Natural killer cell (primary cell): ENCODE data around the gene TBC1D17. TPM values are rescaled to one million over a fixed set of nuclear protein-coding genes. Genes with fewer than 3 reads are reported as not detected.

Experiments
- ATAC-seq, 3 donors: fragments of 150-1000 bp in 2 of 3; fragments of 200-7000 bp in 1 of 3; cut with Tn5 transposase; 1 replicate in 1 of 3; 2 replicates in 2 of 3; pipeline ENCODE4 v1.10.0; 2021; ENCODE audit warnings: mild to moderate bottlenecking in 2 of 3, moderate library complexity in 2 of 3
- DNase-seq, 2 donors: peaks; one replicate each; pipeline versions ENCODE4 v3.0.0 to v3.0.0-alpha.2; 2013 to 2021; ENCODE audit warnings: mixed read lengths in 1 of 2
- H3K27ac ChIP-seq: one replicate; pipeline ENCODE4 v1.5.1; 2013; ENCODE audit warnings: mild to moderate bottlenecking, low read length
- H3K27me3 ChIP-seq: one replicate; pipeline ENCODE4 v1.6.1; 2013; ENCODE audit warnings: low read length; ENCODE audit not compliant: control insufficient read depth, insufficient read depth
- H3K36me3 ChIP-seq: one replicate; pipeline ENCODE4 v1.6.1; 2013; ENCODE audit warnings: low read length; ENCODE audit not compliant: control insufficient read depth, insufficient read depth
- H3K4me1 ChIP-seq: one replicate; pipeline ENCODE4 v1.6.1; 2013; ENCODE audit warnings: low read length; ENCODE audit not compliant: control insufficient read depth, insufficient read depth
- H3K4me3 ChIP-seq: one replicate; pipeline ENCODE4 v1.5.1; 2013; ENCODE audit warnings: low read length
- H3K9me3 ChIP-seq: one replicate; pipeline ENCODE4 v1.6.1; 2013; ENCODE audit warnings: low read length; ENCODE audit not compliant: control insufficient read depth, insufficient read depth
- H3K27ac Mint-ChIP-seq, 2 donors: one replicate each; pipeline ENCODE4 v1.8.0; 2022; ENCODE audit warnings: mild to moderate bottlenecking in 2 of 2, mixed read lengths in 2 of 2, moderate library complexity in 1 of 2
- H3K27me3 Mint-ChIP-seq, 2 donors: one replicate each; pipeline ENCODE4 v1.8.0; 2022; ENCODE audit warnings: low read depth in 2 of 2, mixed read lengths in 2 of 2
- H3K36me3 Mint-ChIP-seq: one replicate; pipeline ENCODE4 v1.8.0; 2022; ENCODE audit warnings: mixed read lengths
- H3K4me1 Mint-ChIP-seq, 2 donors: one replicate each; pipeline ENCODE4 v1.8.0; 2022; ENCODE audit warnings: mixed read lengths in 2 of 2
- H3K4me3 Mint-ChIP-seq: one replicate; pipeline ENCODE4 v1.8.0; 2022; ENCODE audit warnings: mild to moderate bottlenecking, moderate library complexity, mixed read lengths
- H3K9me3 Mint-ChIP-seq, 2 donors: one replicate each; pipeline ENCODE4 v1.8.0; 2022; ENCODE audit warnings: mixed read lengths in 2 of 2
- CTCF ChIP-seq: fragments of 200-600 bp; IDR thresholded peaks from one replicate; pipeline ENCODE4 v1.8.0; 2022; ENCODE audit warnings: antibody characterized with exemption
- WGBS: methylation state at CpG from one replicate; pipeline ENCODE4 v1.1.7; 2013; ENCODE audit warnings: missing lambda C conversion rate; ENCODE audit not compliant: insufficient coverage; 5-methylcytosine and 5-hydroxymethylcytosine counted together
- intact Hi-C: fragments of 100-400 bp; cut with micrococcal nuclease; formaldehyde crosslinking; loops from one replicate; pipeline ENCODE4 v1.14.2; 2022
- total RNA-seq, 4 donors: library from RNA; stranded (reverse); fragments of 120-200 nt in 1 of 4; gene quantifications; one replicate each; pipeline versions ENCODE4 v1.2.3 to v1.2.4, GENCODE V29; 2013 to 2022

Gene TBC1D17
- total RNA-seq, 3 donors from 2014 or later (not counting 1 experiment from before 2014, with no cell fraction given), result 45.8 to 59.7 (median 54.4) TPM

- intact Hi-C loops, result loop anchor here (5.0 to 10.0 kb wide), 2 partner anchors 95 to 153 kb away; partner anchors contain the start of genes VRK3 and ZNF473
- peaks cover 61 to 68% of the 10 kb centered on the region in 2 donors for H3K4me1 Mint-ChIP-seq
- WGBS, result 78% methylated on average over 5 of the region's 5 CpGs
- no peaks in the 10 kb centered on the region for H3K36me3 Mint-ChIP-seq
- Histone ChIP-seq H3K4me1 (peaks cover 61% of the 10 kb centered on the region), H3K27me3 (no peaks in the 10 kb centered on the region), H3K36me3 (peaks cover 6% of the 10 kb centered on the region), H3K9me3 (no peaks in the 10 kb centered on the region), H3K4me3 (no peak overlapping the region), H3K27ac (no peak overlapping the region)
- H3K9me3 Mint-ChIP-seq, result peaks cover 0 to 5% of the 10 kb centered on the region in 2 donors
- ATAC-seq (no peak), DNase-seq (no peak)
- H3K4me3 Mint-ChIP-seq, result peak overlapping the region; percentile 66
- H3K27ac Mint-ChIP-seq, result peak overlapping the region; percentile 10 to 65
- no peaks in the 10 kb centered on the region for H3K27me3 Mint-ChIP-seq
- TF ChIP-seq CTCF, result no peak
These were observed 54.5 kb downstream of the TBC1D17 start for GRCh38 chr19:49932041-49932451.

- peaks cover 58% of the 10 kb centered on the region for H3K4me1 ChIP-seq
- H3K27ac ChIP-seq, result no peak overlapping the region
- peak overlapping the region; percentile 73 for H3K4me3 Mint-ChIP-seq
- H3K9me3 Mint-ChIP-seq, result peaks cover 0 to 5% of the 10 kb centered on the region in 2 donors
- no peaks in the 10 kb centered on the region for H3K9me3 ChIP-seq
- ATAC-seq (peak in 1 of 3 donors; percentile 21), DNase-seq (peak; percentile 60 to 72)
- H3K4me1 Mint-ChIP-seq, result peaks cover 57 to 62% of the 10 kb centered on the region in 2 donors
- no peaks in the 10 kb centered on the region for H3K36me3 Mint-ChIP-seq
- no peaks in the 10 kb centered on the region for H3K36me3 ChIP-seq
- no peak overlapping the region for H3K4me3 ChIP-seq
- WGBS, result 33% methylated on average over 25 of the region's 25 CpGs
- H3K27me3 ChIP-seq, result no peaks in the 10 kb centered on the region
- H3K27ac Mint-ChIP-seq, result peak overlapping the region; percentile 10 to 65
- no peak for TF ChIP-seq CTCF
- intact Hi-C loops, result loop anchor here (5.0 to 10.0 kb wide), 2 partner anchors 95 to 152 kb away; partner anchors contain the start of genes VRK3 and ZNF473
- H3K27me3 Mint-ChIP-seq, result no peaks in the 10 kb centered on the region
These were observed 55.2 kb downstream of the TBC1D17 start for GRCh38 chr19:49932731-49933131.

GRCh38 chr19:49933643-49934042 lies 56.1 kb downstream of the TBC1D17 start:
- H3K27me3 Mint-ChIP-seq, result no peaks in the 10 kb centered on the region
- ATAC-seq (no peak), DNase-seq (no peak)
- Histone ChIP-seq H3K4me1 (peaks cover 54% of the 10 kb centered on the region), H3K27me3 (no peaks in the 10 kb centered on the region), H3K27ac (no peak overlapping the region), H3K9me3 (no peaks in the 10 kb centered on the region), H3K4me3 (no peak overlapping the region), H3K36me3 (no peaks in the 10 kb centered on the region)
- H3K4me1 Mint-ChIP-seq, result peaks cover 48 to 53% of the 10 kb centered on the region in 2 donors
- peak overlapping the region; percentile 73 for H3K4me3 Mint-ChIP-seq
- peak overlapping the region; percentile 10 to 65 for H3K27ac Mint-ChIP-seq
- no peak for TF ChIP-seq CTCF
- H3K36me3 Mint-ChIP-seq, result no peaks in the 10 kb centered on the region
- intact Hi-C loops, result loop anchor here (5.0 to 10.0 kb wide), 2 partner anchors 94 to 151 kb away; partner anchors contain the start of genes VRK3 and ZNF473
- H3K9me3 Mint-ChIP-seq, result peaks cover 0 to 5% of the 10 kb centered on the region in 2 donors
- 85% methylated on average over 8 of the region's 8 CpGs for WGBS

- Mint-ChIP-seq H3K9me3 (peaks cover 0 to 3% of the 10 kb centered on the region in 2 donors), H3K27ac (no peak overlapping the region), H3K4me1 (peaks cover 30 to 35% of the 10 kb centered on the region in 2 donors), H3K27me3 (peaks cover 2 to 6% of the 10 kb centered on the region in 2 donors), H3K36me3 (no peaks in the 10 kb centered on the region), H3K4me3 (no peak overlapping the region)
- H3K27me3 ChIP-seq, result no peaks in the 10 kb centered on the region
- no peak for ATAC-seq
- TF ChIP-seq CTCF, result no peak
- H3K9me3 ChIP-seq, result no peaks in the 10 kb centered on the region
- no peak for DNase-seq
- H3K4me3 ChIP-seq, result no peak overlapping the region
- 76% methylated on average over 5 of the region's 5 CpGs for WGBS
- intact Hi-C loops, result loop anchor here (10.0 kb wide), 1 partner anchor 148 kb away; no protein-coding TSS in a partner anchor
- no peaks in the 10 kb centered on the region for H3K36me3 ChIP-seq
- no peak overlapping the region for H3K27ac ChIP-seq
- H3K4me1 ChIP-seq, result peaks cover 30% of the 10 kb centered on the region
These were observed 59.0 kb downstream of the TBC1D17 start for GRCh38 chr19:49936549-49936948.
